K562 (cell line): Measurements from ENCODE around the gene METTL18. TPM values are rescaled to one million over a fixed set of nuclear protein-coding genes. Genes with fewer than 3 reads are reported as not detected.

Experiments
- ATF6 ChIP-seq: sonication (generic); formaldehyde crosslinking; IDR thresholded peaks from 2 replicates; pipeline ENCODE4 v1.4.0; 2020; ENCODE audit warnings: mild to moderate bottlenecking, missing genetic modification reagents
- CLOCK ChIP-seq: fragments of 250-450 bp; sonication (Bioruptor Pico); IDR thresholded peaks from 2 replicates; pipeline ENCODE4 v1.4.0; 2020; ENCODE audit warnings: mild to moderate bottlenecking, moderate library complexity, borderline replicate concordance
- HDAC6 ChIP-seq: IDR thresholded peaks from 2 replicates; pipeline ENCODE4 v1.6.1; 2012; ENCODE audit warnings: low read depth, mild to moderate bottlenecking, control low read depth, inconsistent platforms, low read length, moderate library complexity
- HDGF ChIP-seq: fragments of 450-650 bp; IDR thresholded peaks from 2 replicates; pipeline ENCODE4 v1.6.1; 2016
- HSF4 ChIP-seq: fragments of 250-450 bp; sonication (Bioruptor Pico); IDR thresholded peaks from 2 replicates; pipeline ENCODE4 v2.1.2; 2022; ENCODE audit warnings: mild to moderate bottlenecking, moderate library complexity, borderline replicate concordance
- MNT ChIP-seq, 2 experiments: fragments of 450-650 bp; conservative IDR thresholded peaks; 2 replicates each; pipeline ENCODE4 v1.6.1; 2017; ENCODE audit warnings: mild to moderate bottlenecking in 2 of 2, moderate library complexity in 2 of 2
- NFATC3 ChIP-seq: fragments of 450-650 bp; IDR thresholded peaks from 2 replicates; pipeline ENCODE4 v1.6.1; 2017; ENCODE audit warnings: mild to moderate bottlenecking
- PHB ChIP-seq: fragments of 250-450 bp; sonication (Bioruptor Pico); IDR thresholded peaks from 2 replicates; pipeline ENCODE4 v1.5.0; 2021
- POLR2AphosphoS5 ChIP-seq: IDR thresholded peaks from 2 replicates; pipeline ENCODE4 v1.6.1; 2011; ENCODE audit warnings: mild to moderate bottlenecking, low read depth, low read length, moderate library complexity; ENCODE audit not compliant: control insufficient read depth, insufficient read depth
- RUNX1 ChIP-seq: sonication (generic); IDR thresholded peaks from 2 replicates; pipeline ENCODE4 v1.6.1; 2016; ENCODE audit warnings: antibody characterized with exemption, low read depth
- SMAD3 ChIP-seq: fragments of 450-650 bp; formaldehyde crosslinking; conservative IDR thresholded peaks from 2 replicates; pipeline ENCODE4 v1.4.0; 2020; ENCODE audit warnings: mild to moderate bottlenecking
- TRIM25 ChIP-seq: fragments of 450-650 bp; IDR thresholded peaks from 2 replicates; pipeline ENCODE4 v1.7.0; 2016; ENCODE audit warnings: borderline replicate concordance
- ZNF518B ChIP-seq: fragments of 250-450 bp; sonication (Bioruptor Pico); IDR thresholded peaks from 2 replicates; pipeline ENCODE4 v1.5.0; 2021; ENCODE audit warnings: mild to moderate bottlenecking, moderate library complexity
- polyA plus RNA-seq, 8 experiments: library from polyadenylated mRNA; depleted of rRNA in 4 of 8; stranded (reverse) in 5 of 8; unstranded in 3 of 8; fragments of >200 nt; fragmentation: Nextera tagmentation in 2 of 8; fragmentation: Illumina TruSeq in 1 of 8; extraction: Ambion mirVana in 2 of 8; extraction: Trizol in 1 of 8; gene quantifications; 2 replicates each; pipeline versions ENCODE4 v1.2.1 to v1.2.3, GENCODE V29; 2011 to 2014; ENCODE audit warnings: inconsistent platforms in 1 of 8, missing spikeins in 1 of 8
- total RNA-seq, 7 experiments: library from RNA; depleted of rRNA in 6 of 7; stranded (reverse); fragments of >200 nt in 6 of 7; fragmentation: Illumina TruSeq in 2 of 7; extraction: Trizol in 2 of 7; gene quantifications; 2 replicates each; pipeline versions ENCODE4 v1.2.1 to v1.2.3, GENCODE V29; 2011 to 2021; ENCODE audit warnings: low replicate concordance in 1 of 7

Gene METTL18
- total and polyA plus RNA-seq, 9 of the 15 experiments (the other 6 are each of a cell fraction or from before 2014, with no cell fraction given): 9.5 to 40.2 (median 14.7) TPM

GRCh38 chr1:169794530-169795416 is at the start of gene METTL18 (continued):
- TF ChIP-seq MNT (conservative IDR thresholded peaks at IDR 0.05) (peak; percentile 64 to 89; a peak in 3 of 4 replicates), SMAD3 (CRISPR knock-in tag) (no peak), HDAC6 (no peak), PHB (CRISPR knock-in tag) (no peak), ATF6 (CRISPR knock-in tag) (no peak), ZNF518B (CRISPR knock-in tag) (no peak), CLOCK (no peak), NFATC3 (no peak), HDGF (no peak), HSF4 (CRISPR knock-in tag) (no peak), POLR2AphosphoS5 (peak; percentile 88), RUNX1 (no peak), TRIM25 (no peak)
